ENCODE measurements around the gene CD86. TPM values are rescaled to one million over a fixed set of nuclear protein-coding genes. Genes with fewer than 3 reads are reported as not detected.

CD86 gene
- total and polyA plus RNA-seq, 5 donors from 2014 or later, result 0.11 to 1.3 (median 0.81) TPM; not detected in 1

GRCh38 chr3:122019493-122019892, 35.7 kb upstream of the CD86 start:
- no peak overlapping the region for H3K27ac Mint-ChIP-seq
- peaks cover 0 to 8% (median 1%) of the 10 kb centered on the region in 7 donors for H3K9me3 Mint-ChIP-seq
- Histone ChIP-seq H3K27me3 (ENCODE audit: control insufficient read depth, insufficient read depth, low read length) (peaks cover 7% of the 10 kb centered on the region), H3K4me3 (ENCODE audit: low read depth, low read length) (no peak overlapping the region), H3K36me3 (ENCODE audit: control insufficient read depth, insufficient read depth, low read length) (no peaks in the 10 kb centered on the region), H3K27ac (ENCODE audit: insufficient read depth, low read length, poor library complexity, severe bottlenecking) (no peak overlapping the region), H3K9me3 (ENCODE audit: control insufficient read depth in 2 of 2, low read length in 2 of 2) (no peaks in the 10 kb centered on the region), H3K4me1 (ENCODE audit: control insufficient read depth, insufficient read depth, low read length, poor library complexity, severe bottlenecking) (peaks cover 4% of the 10 kb centered on the region)
- peaks cover 32% of the 10 kb centered on the region for H3K27me3 Mint-ChIP-seq
- no peak overlapping the region for H3K4me3 Mint-ChIP-seq
- H3K4me1 Mint-ChIP-seq, result peaks cover 0 to 6% (median 0%) of the 10 kb centered on the region in 4 donors
- ATAC-seq (ENCODE audit: low read depth in 2 of 2) (no peak), DNase-seq (no peak)
- no peaks in the 10 kb centered on the region for H3K36me3 Mint-ChIP-seq

- Mint-ChIP-seq H3K27ac (no peak overlapping the region), H3K4me3 (peak overlapping the region in 2 of 4 donors; percentile 0 to 30), H3K9me3 (peaks cover 0 to 7% (median 1%) of the 10 kb centered on the region in 7 donors), H3K4me1 (peaks cover 0 to 6% (median 0%) of the 10 kb centered on the region in 4 donors), H3K36me3 (no peaks in the 10 kb centered on the region), H3K27me3 (peaks cover 32% of the 10 kb centered on the region)
- ATAC-seq (ENCODE audit: low read depth in 2 of 2) (no peak), DNase-seq (no peak)
- no peak overlapping the region for H3K27ac ChIP-seq (ENCODE audit: insufficient read depth, low read length, poor library complexity, severe bottlenecking)
- H3K9me3 ChIP-seq (ENCODE audit: control insufficient read depth in 2 of 2, low read length in 2 of 2), result no peaks in the 10 kb centered on the region
- H3K4me1 ChIP-seq (ENCODE audit: control insufficient read depth, insufficient read depth, low read length, poor library complexity, severe bottlenecking), result peaks cover 4% of the 10 kb centered on the region
- peaks cover 6% of the 10 kb centered on the region for H3K27me3 ChIP-seq (ENCODE audit: control insufficient read depth, insufficient read depth, low read length)
- no peaks in the 10 kb centered on the region for H3K36me3 ChIP-seq (ENCODE audit: control insufficient read depth, insufficient read depth, low read length)
- H3K4me3 ChIP-seq (ENCODE audit: low read depth, low read length), result no peak overlapping the region
Measured at GRCh38 chr3:122021037-122021436, 34.1 kb upstream of the CD86 start.

GRCh38 chr3:122021811-122022401, 33.3 kb upstream of the CD86 start, which contains the start of gene ILDR1:
Gene ILDR1, minus strand, starts transcription at chr3:122022247. Its CDS starts 170 bp downstream, at chr3:122022077.
- Mint-ChIP-seq H3K36me3 (no peaks in the 10 kb centered on the region), H3K9me3 (peaks cover 0 to 6% (median 0%) of the 10 kb centered on the region in 7 donors), H3K27ac (no peak within 1 kb of the TSS), H3K27me3 (peaks cover 32% of the 10 kb centered on the region), H3K4me1 (peaks cover 0 to 6% (median 0%) of the 10 kb centered on the region in 4 donors), H3K4me3 (peak within 1 kb of the TSS in 2 of 4 donors; percentile 30 to 73)
- Histone ChIP-seq H3K4me3 (ENCODE audit: low read depth, low read length) (no peak within 1 kb of the TSS), H3K27me3 (ENCODE audit: control insufficient read depth, insufficient read depth, low read length) (peaks cover 6% of the 10 kb centered on the region), H3K4me1 (ENCODE audit: control insufficient read depth, insufficient read depth, low read length, poor library complexity, severe bottlenecking) (peaks cover 4% of the 10 kb centered on the region), H3K27ac (ENCODE audit: insufficient read depth, low read length, poor library complexity, severe bottlenecking) (no peak within 1 kb of the TSS), H3K9me3 (ENCODE audit: control insufficient read depth in 2 of 2, low read length in 2 of 2) (no peaks in the 10 kb centered on the region), H3K36me3 (ENCODE audit: control insufficient read depth, insufficient read depth, low read length) (no peaks in the 10 kb centered on the region)
- ATAC-seq (ENCODE audit: low read depth in 2 of 2) (peak in 1 of 2 donors; percentile 24), DNase-seq (peak in 1 of 3 donors; percentile 29)

- H3K27ac Mint-ChIP-seq, result no peak overlapping the region
- peaks cover 0 to 6% (median 0%) of the 10 kb centered on the region in 4 donors for H3K4me1 Mint-ChIP-seq
- Histone ChIP-seq H3K27ac (ENCODE audit: insufficient read depth, low read length, poor library complexity, severe bottlenecking) (no peak overlapping the region), H3K4me1 (ENCODE audit: control insufficient read depth, insufficient read depth, low read length, poor library complexity, severe bottlenecking) (peaks cover 4% of the 10 kb centered on the region), H3K4me3 (ENCODE audit: low read depth, low read length) (no peak overlapping the region), H3K27me3 (ENCODE audit: control insufficient read depth, insufficient read depth, low read length) (peaks cover 6% of the 10 kb centered on the region), H3K9me3 (ENCODE audit: control insufficient read depth in 2 of 2, low read length in 2 of 2) (no peaks in the 10 kb centered on the region), H3K36me3 (ENCODE audit: control insufficient read depth, insufficient read depth, low read length) (no peaks in the 10 kb centered on the region)
- DNase-seq, result no peak
- H3K9me3 Mint-ChIP-seq, result peaks cover 0 to 4% (median 0%) of the 10 kb centered on the region in 7 donors
- H3K4me3 Mint-ChIP-seq, result no peak overlapping the region
- ATAC-seq (ENCODE audit: low read depth in 2 of 2), result no peak
- H3K36me3 Mint-ChIP-seq, result no peaks in the 10 kb centered on the region
- peaks cover 27% of the 10 kb centered on the region for H3K27me3 Mint-ChIP-seq
Measured at GRCh38 chr3:122023335-122023910, 31.7 kb upstream of the CD86 start.

GRCh38 chr3:122024800-122025199, 30.4 kb upstream of the CD86 start:
- Histone ChIP-seq H3K27me3 (ENCODE audit: control insufficient read depth, insufficient read depth, low read length) (peaks cover 6% of the 10 kb centered on the region), H3K9me3 (ENCODE audit: control insufficient read depth in 2 of 2, low read length in 2 of 2) (no peaks in the 10 kb centered on the region), H3K4me3 (ENCODE audit: low read depth, low read length) (no peak overlapping the region), H3K36me3 (ENCODE audit: control insufficient read depth, insufficient read depth, low read length) (no peaks in the 10 kb centered on the region), H3K27ac (ENCODE audit: insufficient read depth, low read length, poor library complexity, severe bottlenecking) (no peak overlapping the region), H3K4me1 (ENCODE audit: control insufficient read depth, insufficient read depth, low read length, poor library complexity, severe bottlenecking) (peaks cover 4% of the 10 kb centered on the region)
- ATAC-seq (ENCODE audit: low read depth in 2 of 2) (no peak), DNase-seq (no peak)
- H3K4me3 Mint-ChIP-seq, result no peak overlapping the region
- H3K36me3 Mint-ChIP-seq, result no peaks in the 10 kb centered on the region
- H3K27me3 Mint-ChIP-seq, result peaks cover 21% of the 10 kb centered on the region
- no peak overlapping the region for H3K27ac Mint-ChIP-seq
- peaks cover 0 to 4% (median 0%) of the 10 kb centered on the region in 7 donors for H3K9me3 Mint-ChIP-seq
- peaks cover 0 to 6% (median 0%) of the 10 kb centered on the region in 4 donors for H3K4me1 Mint-ChIP-seq

- Histone ChIP-seq H3K36me3 (ENCODE audit: control insufficient read depth, insufficient read depth, low read length) (no peaks in the 10 kb centered on the region), H3K27me3 (ENCODE audit: control insufficient read depth, insufficient read depth, low read length) (peaks cover 6% of the 10 kb centered on the region), H3K4me3 (ENCODE audit: low read depth, low read length) (no peak overlapping the region), H3K4me1 (ENCODE audit: control insufficient read depth, insufficient read depth, low read length, poor library complexity, severe bottlenecking) (peaks cover 4% of the 10 kb centered on the region), H3K27ac (ENCODE audit: insufficient read depth, low read length, poor library complexity, severe bottlenecking) (no peak overlapping the region), H3K9me3 (ENCODE audit: control insufficient read depth in 2 of 2, low read length in 2 of 2) (no peaks in the 10 kb centered on the region)
- H3K9me3 Mint-ChIP-seq, result peaks cover 0 to 4% (median 0%) of the 10 kb centered on the region in 7 donors
- H3K4me3 Mint-ChIP-seq, result no peak overlapping the region
- peaks cover 0 to 9% (median 0%) of the 10 kb centered on the region in 4 donors for H3K4me1 Mint-ChIP-seq
- H3K27ac Mint-ChIP-seq, result no peak overlapping the region
- DNase-seq, result peak in 1 of 3 donors; percentile 27
- peaks cover 18% of the 10 kb centered on the region for H3K27me3 Mint-ChIP-seq
- H3K36me3 Mint-ChIP-seq, result no peaks in the 10 kb centered on the region
- no peak for ATAC-seq (ENCODE audit: low read depth in 2 of 2)
Measured at GRCh38 chr3:122025296-122025695, 29.9 kb upstream of the CD86 start.

- DNase-seq, result peak in 1 of 3 donors; percentile 74
- no peaks in the 10 kb centered on the region for H3K36me3 ChIP-seq (ENCODE audit: control insufficient read depth, insufficient read depth, low read length)
- ATAC-seq (ENCODE audit: low read depth in 2 of 2), result no peak
- Mint-ChIP-seq H3K36me3 (no peaks in the 10 kb centered on the region), H3K9me3 (peaks cover 0 to 6% (median 3%) of the 10 kb centered on the region in 7 donors), H3K27me3 (peaks cover 16% of the 10 kb centered on the region), H3K27ac (peak overlapping the region in 1 of 3 donors; percentile 11), H3K4me3 (peak overlapping the region in 1 of 4 donors; percentile 27), H3K4me1 (peaks cover 0 to 6% (median 3%) of the 10 kb centered on the region in 4 donors)
- no peak overlapping the region for H3K4me3 ChIP-seq (ENCODE audit: low read depth, low read length)
- peaks cover 0 to 2% of the 10 kb centered on the region in 2 experiments for H3K9me3 ChIP-seq (ENCODE audit: control insufficient read depth in 2 of 2, low read length in 2 of 2)
- no peak overlapping the region for H3K27ac ChIP-seq (ENCODE audit: insufficient read depth, low read length, poor library complexity, severe bottlenecking)
- peaks cover 5% of the 10 kb centered on the region for H3K27me3 ChIP-seq (ENCODE audit: control insufficient read depth, insufficient read depth, low read length)
- H3K4me1 ChIP-seq (ENCODE audit: control insufficient read depth, insufficient read depth, low read length, poor library complexity, severe bottlenecking), result no peaks in the 10 kb centered on the region
Measured at GRCh38 chr3:122030381-122031122, 24.6 kb upstream of the CD86 start.

Data from CD4-positive, CD25-positive, alpha-beta regulatory T cell (primary cell).